Stimulated activated CD8-positive, alpha-beta memory T cell treated with anti-CD3 and anti-CD28 coated beads, Interleukin-7, amount 100 ng/mL, for 1 hour (primary cell): ENCODE data around the gene PYGM.

Experiments
- DNase-seq, 2 donors: peaks; one replicate each; pipeline ENCODE4 v3.0.0-alpha.2; 2020; ENCODE audit warnings: low read depth in 2 of 2

The PYGM gene

DNA sequence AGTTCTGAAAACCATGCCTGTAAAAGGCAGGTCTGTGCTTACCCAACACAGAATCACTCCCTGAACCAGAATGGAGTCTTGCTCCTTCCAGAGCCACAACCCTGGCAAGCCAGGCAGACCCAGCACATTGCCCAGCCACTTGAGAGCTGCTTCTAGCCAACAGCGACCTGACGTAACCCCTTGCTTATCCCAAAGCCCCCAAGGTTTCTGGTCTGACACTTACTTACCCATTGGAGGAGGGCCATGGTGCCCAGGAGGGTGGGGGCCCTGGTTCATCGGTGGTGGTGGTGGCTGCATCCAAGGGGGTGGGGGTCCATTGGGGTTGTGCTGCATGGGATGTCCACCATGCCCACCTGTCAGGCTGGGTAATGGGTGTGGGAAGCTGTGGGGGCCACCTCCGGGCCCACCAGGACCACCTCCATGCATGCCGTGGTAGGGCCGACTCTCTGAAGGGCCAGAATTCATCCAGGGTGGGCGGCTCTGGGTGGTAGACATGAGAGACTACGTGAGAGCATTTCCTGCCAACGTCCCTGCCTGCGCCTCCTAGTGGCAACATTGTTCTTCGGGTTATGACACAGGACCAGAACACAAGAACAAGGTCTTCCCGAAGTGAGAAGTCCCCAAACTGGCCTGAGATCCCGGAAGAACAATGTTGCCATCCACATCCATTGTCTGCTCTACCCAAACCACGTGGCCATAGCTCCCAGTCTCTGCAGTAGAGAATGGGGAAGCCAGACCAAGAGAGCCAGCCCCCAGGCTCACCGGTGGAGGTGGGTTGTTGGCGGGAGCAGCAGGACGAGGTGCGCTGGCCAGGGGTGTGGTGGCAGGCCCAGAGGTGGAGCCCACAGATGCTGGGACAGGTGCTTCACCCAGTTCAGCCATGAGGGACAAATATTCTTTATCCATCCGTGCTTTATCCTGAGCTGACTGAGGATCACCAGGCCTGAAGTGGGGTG, 7.8 kb upstream of the PYGM start:
- peak in 1 of 2 donors; percentile 75 for DNase-seq

GRCh38 chr11:64766881-64767280, 7.1 kb upstream of the PYGM start:
- DNase-seq = no peak

DNA sequence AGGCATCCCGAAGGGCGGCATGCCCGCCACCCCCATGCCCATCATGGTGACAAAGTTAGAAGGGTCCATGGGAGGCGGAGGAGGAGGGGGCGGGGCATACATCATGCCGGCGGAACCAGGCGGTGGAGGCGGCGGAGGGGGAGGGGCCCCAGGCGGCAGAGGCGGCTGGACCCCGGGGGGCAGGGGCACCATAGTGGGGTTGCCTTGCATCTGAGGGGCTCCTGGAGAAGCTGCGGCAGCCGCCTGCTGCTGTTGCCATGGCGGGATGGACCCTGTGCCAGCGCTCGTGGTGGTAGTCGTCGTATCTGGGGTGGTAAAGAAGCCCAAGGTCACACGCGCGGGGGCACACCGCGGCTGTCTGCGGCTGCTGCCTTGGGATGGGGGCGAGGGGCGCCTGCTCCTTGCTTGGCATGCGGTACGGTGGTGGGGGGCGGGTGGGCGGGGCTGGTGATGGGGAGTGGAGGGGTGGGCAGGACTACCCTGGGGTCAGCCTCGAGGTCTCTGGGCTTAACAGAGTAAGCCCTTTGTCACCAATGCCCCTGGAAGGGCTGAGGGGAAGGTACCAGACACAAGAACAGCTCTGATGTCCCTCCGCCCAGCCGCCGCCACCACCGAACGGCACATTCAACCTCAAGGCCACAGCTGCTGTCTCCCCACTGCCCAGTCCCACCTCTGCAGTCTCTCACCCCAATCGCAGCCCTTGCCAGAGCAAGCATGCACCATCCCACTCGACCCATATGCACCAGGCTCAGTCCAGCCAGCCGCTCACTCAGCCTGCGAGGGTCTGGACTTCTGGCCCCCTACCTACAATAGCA, 6.3 kb upstream of the PYGM start:
- DNase-seq = no peak

GRCh38 chr11:64765291-64765850, 5.6 kb upstream of the PYGM start:
- DNase-seq = no peak

GRCh38 chr11:64764753-64765152, 5.0 kb upstream of the PYGM start:
- no peak for DNase-seq

GRCh38 chr11:64764040-64764611, 4.4 kb upstream of the PYGM start:
- DNase-seq = no peak

- no peak for DNase-seq
Measured at GRCh38 chr11:64763526-64764039, 3.8 kb upstream of the PYGM start.

DNA sequence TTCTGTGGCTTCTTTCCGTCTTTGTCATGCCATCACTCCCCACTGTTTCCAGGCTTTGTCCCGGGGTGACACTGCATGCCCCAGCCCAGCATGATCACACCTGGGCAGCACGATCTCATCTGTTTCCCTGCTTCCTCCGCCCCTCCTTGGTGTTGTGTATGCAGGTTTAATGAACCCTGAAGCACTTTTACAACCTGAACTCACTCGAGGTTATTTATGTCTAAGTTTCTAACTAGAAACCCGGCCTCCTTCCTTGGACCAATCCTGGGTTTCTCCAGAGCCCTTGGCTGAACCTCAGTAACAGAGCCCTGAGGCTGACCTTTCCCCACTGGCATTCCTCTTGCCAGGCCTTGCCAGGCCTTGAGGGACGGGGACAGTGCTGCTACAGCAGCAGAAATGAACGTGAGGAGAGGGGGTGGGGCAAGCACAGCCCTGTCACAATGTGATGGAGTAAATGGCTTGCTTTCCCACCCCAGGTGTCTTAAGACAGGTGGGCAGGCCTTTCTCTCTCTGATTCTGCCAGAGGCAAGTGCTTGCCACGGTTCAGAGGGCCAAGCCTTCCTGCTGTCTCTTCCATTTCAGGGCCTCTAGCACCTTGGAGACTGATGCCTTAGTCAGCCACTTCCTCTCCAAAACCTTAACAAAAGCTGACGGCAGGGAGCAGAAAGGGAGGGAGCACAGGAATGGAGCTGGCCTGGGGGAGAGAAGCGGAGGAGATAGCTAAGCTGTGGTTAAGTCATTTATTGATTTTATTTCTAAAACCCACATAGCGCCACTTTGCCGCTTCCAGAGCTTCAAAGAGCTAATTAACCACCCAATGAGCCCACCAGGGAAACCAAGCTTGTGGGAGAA, 3.1 kb upstream of the PYGM start:
- no peak for DNase-seq

- no peak for DNase-seq
Measured at GRCh38 chr11:64762277-64762673, 2.5 kb upstream of the PYGM start.

GRCh38 chr11:64760759-64761420, 1.1 kb upstream of the PYGM start:
- DNase-seq = no peak

DNA sequence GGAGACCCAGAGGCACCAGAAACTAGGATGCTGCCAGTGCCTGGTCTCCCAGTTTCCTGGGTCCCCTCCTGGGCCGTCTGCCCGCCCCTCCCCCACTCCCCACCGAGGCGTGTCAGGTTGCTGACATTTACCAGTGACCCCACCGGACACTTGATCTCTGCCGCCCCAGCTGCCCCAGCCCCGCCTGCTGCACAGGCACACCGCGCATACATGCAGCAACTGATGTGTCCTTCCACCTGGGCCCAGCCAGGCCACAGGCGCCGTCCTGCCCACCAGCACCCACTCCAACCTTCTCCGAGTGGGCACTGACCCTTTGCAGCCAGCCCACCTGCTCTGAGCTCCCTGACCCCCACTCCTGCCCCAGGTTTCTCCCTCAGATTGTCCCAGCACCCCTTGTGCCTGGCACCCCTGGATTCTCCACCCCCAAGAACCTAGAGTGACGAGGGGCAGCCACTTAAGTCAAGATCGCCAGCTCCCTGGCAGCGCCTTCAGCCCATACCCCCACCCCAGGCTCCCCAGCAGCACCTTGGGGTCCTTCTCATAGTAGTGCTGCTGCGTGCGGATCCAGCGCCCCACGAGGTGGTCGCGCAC, 548 bp downstream of the PYGM start:
- no peak for DNase-seq

GRCh38 chr11:64758330-64759079, 1.3 kb downstream of the PYGM start:
- DNase-seq = no peak

- no peak for DNase-seq
Measured at GRCh38 chr11:64757549-64758329, 2.0 kb downstream of the PYGM start.

DNA sequence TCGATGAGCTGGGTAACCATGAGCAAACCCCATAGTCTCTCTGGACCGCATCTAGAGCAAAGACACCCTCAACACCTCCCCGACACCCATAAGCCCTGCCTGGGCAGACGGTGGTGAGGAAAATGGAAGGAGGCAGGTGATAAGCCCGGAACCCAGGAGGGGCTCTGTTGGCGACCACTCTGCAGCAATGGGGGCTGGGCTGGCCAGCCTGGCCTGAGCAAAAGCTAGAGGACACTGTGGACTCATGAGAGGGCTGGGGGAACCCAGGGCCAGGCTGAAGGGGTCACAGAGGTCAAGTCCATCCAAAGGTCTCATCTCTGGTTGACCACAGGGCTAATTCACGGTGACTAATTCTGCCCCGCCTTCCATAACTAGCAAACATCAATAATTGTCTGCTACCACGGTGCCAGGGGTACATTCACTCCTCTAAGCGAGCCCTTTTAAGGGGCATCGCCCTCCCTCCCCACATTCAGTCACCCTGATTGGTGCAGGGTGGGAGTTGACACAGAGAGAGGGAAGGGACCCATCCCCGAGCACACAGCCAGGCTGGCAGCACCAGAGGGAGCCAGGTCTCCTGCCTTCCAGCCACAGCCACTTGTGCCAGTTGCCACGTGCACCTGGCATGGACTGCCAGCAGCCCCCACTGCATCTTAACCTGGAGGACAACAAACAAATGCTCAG, 4.0 kb downstream of the PYGM start:
- no peak for DNase-seq

GRCh38 chr11:64754919-64755662, 4.7 kb downstream of the PYGM start:
- no peak for DNase-seq

- no peak for DNase-seq
Measured at GRCh38 chr11:64754124-64754918, 5.5 kb downstream of the PYGM start.
